Heart left ventricle (tissue), 13 donors: ENCODE measurements around the gene TSNAXIP1.

Source experiments
- CTCF ChIP-seq, 12 donors: fragments of 200-600 bp; sonication (generic) in 4 of 12; IDR thresholded peaks; one replicate each; pipeline versions ENCODE4 v1.5.0 to v1.8.0; 2018 to 2022; ENCODE audit warnings: antibody characterized with exemption in 12 of 12, mild to moderate bottlenecking in 5 of 12
- POLR2A ChIP-seq, 2 donors: fragments of 450-650 bp; IDR thresholded peaks; one replicate each; pipeline ENCODE4 v1.6.1; 2017; ENCODE audit warnings: antibody characterized with exemption in 2 of 2, mild to moderate bottlenecking in 2 of 2, moderate library complexity in 2 of 2
- donor health status: ischemic (EF 13 %, LVEDD 7.1; RV severe dilation, severe dysfunction).
- donor health status: DM: no; HTN: yes; CAD: no.
- donor health status: DM: no; HTN: no; CAD: no.
- donor health status: ischemic (EF 25% LVEDD 6.9; RV normal size, moderate dysfunction).
- donor health status: ischemic (EF 25% LVEDD 5.7; RV mildly dilated, moderate dysfunction).
- donor health status: ischemic (EF 35%, LVEDD 5.7; RV mildly dilated, moderate dysfunction).
- donor health status: nonischemic (EF 11% LVEDD 7.7; RV severe dilation, severe dysfunction).
- donor health status: DM: yes; HTN: yes; CAD: no.
- donor health status: PGD.
- donor health status: ischemic (EF 29% LVEDD 5.4; RV normal size, mild dysfunction).
- donor health status: nonischemic (EF 23%, LVEDD 6.1; RV moderate dilation, normal function).

- TF ChIP-seq CTCF (IDR thresholded peaks at IDR 0.05) = no peak
- no peak for TF ChIP-seq POLR2A (IDR thresholded peaks at IDR 0.05)
These were observed 67.7 kb downstream of the TSNAXIP1 start for GRCh38 chr16:67874372-67874771.
